NT2/D1 (cell line): ENCODE data around the gene AFF1.

Experiments used
- DNase-seq: peaks from one replicate; pipeline ENCODE4 v3.0.0-alpha.2; 2011; ENCODE audit warnings: low read depth, low spot score
- H3K27me3 ChIP-seq: 2 replicates; pipeline ENCODE4 v1.6.0; 2011; ENCODE audit warnings: mild to moderate bottlenecking; ENCODE audit not compliant: insufficient read length, insufficient read depth
- H3K36me3 ChIP-seq: 2 replicates; pipeline ENCODE4 v1.6.1; 2011; ENCODE audit warnings: mild to moderate bottlenecking, low read length, mixed read lengths; ENCODE audit not compliant: insufficient read depth, insufficient read length
- H3K4me1 ChIP-seq: 2 replicates; pipeline ENCODE4 v1.5.1; 2011; ENCODE audit not compliant: insufficient read depth, insufficient read length
- H3K4me3 ChIP-seq: 2 replicates; pipeline ENCODE4 v1.5.1; 2011; ENCODE audit warnings: low read depth; ENCODE audit not compliant: insufficient read length
- H3K9ac ChIP-seq: 2 replicates; pipeline ENCODE4 v1.6.0; 2011; ENCODE audit warnings: low read depth; ENCODE audit not compliant: insufficient read length
- H3K9me3 ChIP-seq: 2 replicates; pipeline ENCODE4 v1.5.1; 2011; ENCODE audit warnings: mild to moderate bottlenecking, low read length; ENCODE audit not compliant: insufficient read depth
- SUZ12 ChIP-seq: IDR thresholded peaks from 2 replicates; pipeline ENCODE4 v1.6.1; 2011; ENCODE audit not compliant: insufficient read length, insufficient read depth; ENCODE audit errors: extremely low read depth
- YY1 ChIP-seq: IDR thresholded peaks from 2 replicates; pipeline ENCODE4 v1.6.1; 2011; ENCODE audit not compliant: insufficient read length, insufficient read depth
- ZNF274 ChIP-seq: IDR thresholded peaks from 2 replicates; pipeline ENCODE4 v1.6.1; 2011; ENCODE audit warnings: mild to moderate bottlenecking, low read depth, low read length

Gene AFF1

DNA sequence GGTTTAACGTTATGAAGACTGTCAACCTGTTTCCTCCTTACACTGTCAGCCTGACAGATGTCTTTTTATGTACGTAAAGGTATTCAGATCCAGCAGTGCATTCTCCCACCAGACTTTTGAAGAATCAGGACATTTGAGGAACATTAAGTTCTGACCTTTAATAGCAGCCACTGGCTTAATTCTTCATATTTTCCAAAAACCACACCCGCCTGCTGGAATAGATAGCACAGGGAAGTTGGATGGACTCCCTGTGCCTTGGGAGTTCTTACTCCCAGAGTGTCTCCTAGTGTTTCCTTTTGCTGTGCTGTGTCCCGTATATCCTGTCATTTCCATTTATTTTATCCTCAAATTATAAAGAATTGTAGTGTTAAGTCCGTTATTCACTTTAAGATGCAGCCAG lies 94.5 kb downstream of the AFF1 start:
- H3K36me3 ChIP-seq = no peaks in the 10 kb centered on the region
- no peak for DNase-seq
- no peak overlapping the region for H3K9ac ChIP-seq
- H3K4me3 ChIP-seq = no peak overlapping the region
- H3K27me3 ChIP-seq = no peaks in the 10 kb centered on the region
- no peak for TF ChIP-seq ZNF274
- no peak for TF ChIP-seq SUZ12
- TF ChIP-seq YY1 = no peak
- peaks cover 2% of the 10 kb centered on the region for H3K4me1 ChIP-seq
- H3K9me3 ChIP-seq = no peaks in the 10 kb centered on the region

- no peak overlapping the region for H3K9ac ChIP-seq
- peaks cover 2% of the 10 kb centered on the region for H3K4me1 ChIP-seq
- DNase-seq = no peak
Measured at GRCh38 chr4:87030124-87030523, 95.3 kb downstream of the AFF1 start.

DNA sequence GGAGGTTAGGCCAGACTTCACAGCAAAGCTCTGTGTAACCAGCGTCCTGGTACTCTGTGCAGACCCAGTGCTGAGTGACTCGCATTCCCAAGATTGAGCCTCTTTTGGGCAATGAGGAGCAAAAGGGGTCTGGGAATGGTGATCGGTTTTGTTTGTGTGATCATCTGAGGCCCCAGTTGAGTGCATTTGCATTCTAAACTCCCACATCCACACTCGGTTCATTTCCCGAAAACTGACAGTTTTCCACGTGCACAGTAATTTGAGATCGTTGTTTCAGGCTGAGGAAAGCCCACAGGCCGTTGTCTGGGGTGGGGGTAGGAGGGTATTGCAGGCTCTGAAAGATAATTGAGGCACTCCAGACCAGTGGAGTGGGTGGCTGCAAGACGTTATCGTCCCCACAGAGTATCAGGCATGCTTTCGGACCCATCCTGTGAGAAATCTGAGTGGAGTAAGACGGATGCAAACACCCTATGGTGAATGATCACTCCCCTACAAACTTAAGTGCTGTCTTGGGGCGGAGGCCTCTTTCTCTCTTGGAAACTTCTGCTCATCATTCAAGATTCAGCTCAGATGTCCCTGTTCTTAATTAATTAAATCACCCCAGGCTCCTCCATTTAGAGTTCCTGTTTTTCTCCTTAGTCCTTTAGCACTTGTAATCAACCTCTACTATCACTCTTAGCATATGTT lies 96.1 kb downstream of the AFF1 start:
- Histone ChIP-seq H3K36me3 (no peaks in the 10 kb centered on the region), H3K9ac (peak overlapping the region; percentile 9), H3K9me3 (no peaks in the 10 kb centered on the region), H3K27me3 (no peaks in the 10 kb centered on the region), H3K4me3 (no peak overlapping the region), H3K4me1 (peaks cover 2% of the 10 kb centered on the region)
- no peak for DNase-seq
- TF ChIP-seq SUZ12 (no peak), YY1 (no peak), ZNF274 (no peak)

More at GRCh38 chr4:87030124-87030523, 95.3 kb downstream of the AFF1 start:
- Histone ChIP-seq H3K9me3 (no peaks in the 10 kb centered on the region), H3K36me3 (no peaks in the 10 kb centered on the region), H3K27me3 (no peaks in the 10 kb centered on the region), H3K4me3 (no peak overlapping the region)
- no peak for TF ChIP-seq ZNF274
- TF ChIP-seq YY1 = no peak

DNA sequence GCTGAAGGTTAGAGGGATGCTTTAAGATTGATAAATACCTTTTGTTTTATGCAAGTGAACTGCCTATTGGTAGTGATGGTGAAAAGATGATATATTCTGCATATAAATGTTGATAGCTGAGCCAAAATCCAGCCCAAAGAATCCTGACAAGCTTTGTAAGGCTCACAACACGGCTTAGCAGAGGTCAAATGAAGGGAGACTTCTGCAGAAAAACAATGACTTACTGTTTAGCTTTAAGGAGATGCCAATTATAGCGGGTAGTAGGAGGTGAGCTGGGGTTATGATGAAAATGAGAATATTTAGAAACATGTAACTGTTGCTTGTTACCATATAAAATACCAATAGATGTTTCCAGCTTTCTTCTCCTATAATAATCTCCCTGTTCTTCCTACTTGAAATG lies 97.1 kb downstream of the AFF1 start:
- H3K9me3 ChIP-seq = no peaks in the 10 kb centered on the region
- no peak overlapping the region for H3K9ac ChIP-seq
- H3K4me1 ChIP-seq = peaks cover 2% of the 10 kb centered on the region
- TF ChIP-seq YY1 (no peak), ZNF274 (no peak)
- DNase-seq = no peak
- H3K4me3 ChIP-seq = no peak overlapping the region
- H3K27me3 ChIP-seq = no peaks in the 10 kb centered on the region
- no peaks in the 10 kb centered on the region for H3K36me3 ChIP-seq

GRCh38 chr4:87032884-87033533 lies 98.2 kb downstream of the AFF1 start:
- Histone ChIP-seq H3K36me3 (no peaks in the 10 kb centered on the region), H3K4me3 (no peak overlapping the region), H3K4me1 (peaks cover 2% of the 10 kb centered on the region), H3K9me3 (no peaks in the 10 kb centered on the region), H3K9ac (no peak overlapping the region), H3K27me3 (no peaks in the 10 kb centered on the region)
- no peak for DNase-seq
- no peak for TF ChIP-seq ZNF274
- TF ChIP-seq YY1 = no peak
- TF ChIP-seq SUZ12 = no peak

GRCh38 chr4:87033902-87034301 lies 99.1 kb downstream of the AFF1 start:
- peaks cover 4% of the 10 kb centered on the region for H3K4me1 ChIP-seq
- H3K9me3 ChIP-seq = no peaks in the 10 kb centered on the region
- no peak overlapping the region for H3K4me3 ChIP-seq
- TF ChIP-seq SUZ12 = no peak
- no peak for TF ChIP-seq YY1
- no peak for TF ChIP-seq ZNF274
- no peak for DNase-seq
- H3K9ac ChIP-seq = no peak overlapping the region
- no peaks in the 10 kb centered on the region for H3K27me3 ChIP-seq
- H3K36me3 ChIP-seq = no peaks in the 10 kb centered on the region

DNA sequence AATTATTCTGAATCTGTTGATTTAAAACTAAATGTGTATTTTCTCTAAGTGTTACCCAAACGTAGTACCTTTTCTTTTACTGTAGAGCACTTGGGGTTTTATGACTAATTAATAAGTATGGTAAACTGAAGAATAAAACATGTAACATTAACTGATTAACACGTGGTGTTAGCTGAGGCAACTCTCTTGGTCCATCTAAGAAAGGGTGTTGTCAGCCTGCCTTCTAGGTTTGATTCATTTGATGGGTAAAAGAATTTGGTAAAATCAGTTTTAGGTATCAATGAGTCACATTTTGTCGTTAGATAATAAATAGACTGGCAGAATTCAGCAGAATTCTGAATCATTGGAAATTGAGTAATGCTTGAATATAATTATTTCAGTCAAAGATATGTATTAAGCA lies 99.7 kb downstream of the AFF1 start:
- H3K4me3 ChIP-seq = no peak overlapping the region
- H3K9me3 ChIP-seq = no peaks in the 10 kb centered on the region
- H3K4me1 ChIP-seq = peaks cover 4% of the 10 kb centered on the region
- H3K36me3 ChIP-seq = no peaks in the 10 kb centered on the region
- H3K9ac ChIP-seq = no peak overlapping the region
- H3K27me3 ChIP-seq = no peaks in the 10 kb centered on the region
- DNase-seq = no peak
- no peak for TF ChIP-seq ZNF274

- DNase-seq = no peak
- no peaks in the 10 kb centered on the region for H3K27me3 ChIP-seq
- H3K9ac ChIP-seq = no peak overlapping the region
- H3K9me3 ChIP-seq = no peaks in the 10 kb centered on the region
- no peak for TF ChIP-seq YY1
- no peak for TF ChIP-seq ZNF274
- no peak for TF ChIP-seq SUZ12
- H3K4me1 ChIP-seq = peaks cover 4% of the 10 kb centered on the region
- no peak overlapping the region for H3K4me3 ChIP-seq
- H3K36me3 ChIP-seq = no peaks in the 10 kb centered on the region
Measured at GRCh38 chr4:87035881-87036509, 101.2 kb downstream of the AFF1 start.
